Measurements from ENCODE around the gene FAIM2. TPM values are rescaled to one million over a fixed set of nuclear protein-coding genes. Genes with fewer than 3 reads are reported as not detected.

The FAIM2 gene
- total RNA-seq, 3 donors from 2014 or later: 0.67 to 12.9 (median 2.5) TPM

DNA sequence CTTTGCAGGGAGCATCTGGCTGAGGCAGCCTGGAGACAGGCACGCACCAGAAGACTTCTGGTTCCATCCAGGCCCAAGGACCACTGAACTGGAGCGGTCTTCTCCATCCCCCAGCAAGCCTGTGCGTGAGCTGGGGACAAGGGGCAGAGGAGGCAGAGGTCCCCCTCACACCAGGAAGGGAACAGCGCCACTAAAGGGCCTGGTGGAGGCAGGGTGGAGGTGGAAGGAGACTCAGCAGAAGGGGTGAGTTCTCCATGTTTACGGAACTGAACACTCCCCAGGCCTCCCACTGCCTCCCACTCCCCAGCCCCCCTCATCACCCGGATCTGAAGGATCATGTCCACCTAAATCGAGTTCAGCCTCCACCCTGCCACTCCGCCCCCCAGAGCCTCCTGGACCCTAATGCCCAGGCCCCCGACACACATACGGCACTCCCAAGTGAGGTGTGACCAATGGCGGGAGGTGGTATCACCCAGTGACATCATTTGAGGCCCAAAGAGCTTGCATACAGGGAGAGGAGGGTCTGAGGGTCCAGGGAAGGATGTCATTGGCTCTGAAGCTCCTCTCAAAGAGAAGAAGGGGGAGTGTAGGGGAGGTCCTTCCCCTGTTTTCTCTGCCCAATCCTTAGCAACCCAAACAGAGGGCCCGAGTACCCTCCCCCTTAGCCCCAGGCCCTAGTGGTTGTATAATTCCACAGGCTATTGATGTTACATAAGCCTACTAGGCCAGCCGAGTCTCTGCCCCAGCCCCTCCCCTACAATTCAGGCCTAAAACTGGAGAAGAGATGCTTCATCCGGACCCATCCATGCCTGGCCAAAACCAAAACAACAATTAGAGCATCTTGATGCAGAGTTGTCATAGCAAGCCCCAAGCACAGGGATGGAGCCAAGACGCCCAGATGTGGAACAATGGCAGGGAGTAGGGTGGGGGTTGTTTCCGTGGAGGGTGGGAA is 1.0 kb downstream of the FAIM2 start:
- Histone ChIP-seq H3K36me3 (ENCODE audit: low read depth) (no peaks in the 10 kb centered on the region), H3K9me3 (no peaks in the 10 kb centered on the region), H3K4me1 (ENCODE audit: low read depth) (no peaks in the 10 kb centered on the region), H3K4me3 (no peak overlapping the region)
- DNase-seq (no peak), ATAC-seq (no peak)
- TF ChIP-seq CTCF (IDR thresholded peaks at IDR 0.05): no peak
- intact Hi-C loops (cut with DNase I, micrococcal nuclease): no loop called here

DNA sequence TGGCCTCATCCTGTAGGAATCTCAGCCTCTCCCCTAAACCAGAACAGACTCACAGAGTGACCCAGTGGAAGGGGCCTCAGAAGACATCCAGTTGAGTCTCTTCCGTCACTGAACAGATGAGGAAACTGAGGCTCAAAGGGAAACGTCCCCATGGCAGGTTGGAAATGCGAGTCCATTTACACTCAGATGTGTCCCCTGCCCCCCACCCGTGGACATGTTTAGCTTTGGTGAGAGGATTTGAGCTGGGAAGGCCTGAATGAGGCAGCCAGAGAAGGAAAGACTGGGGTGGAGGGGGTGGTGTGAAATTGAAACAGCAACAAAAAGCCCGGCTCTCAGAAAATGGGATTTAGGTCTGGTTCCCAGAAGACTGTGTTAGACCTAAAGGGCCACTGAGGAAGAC is 1.7 kb downstream of the FAIM2 start:
- TF ChIP-seq CTCF (IDR thresholded peaks at IDR 0.05): no peak
- DNase-seq: no peak
- ATAC-seq: no peak
- intact Hi-C loops (cut with DNase I, micrococcal nuclease): no loop called here
- H3K36me3 ChIP-seq (ENCODE audit: low read depth): no peaks in the 10 kb centered on the region
- H3K4me1 ChIP-seq (ENCODE audit: low read depth): no peaks in the 10 kb centered on the region
- H3K9me3 ChIP-seq: no peaks in the 10 kb centered on the region
- H3K4me3 ChIP-seq: no peak overlapping the region

- H3K4me1 ChIP-seq (ENCODE audit: low read depth): no peaks in the 10 kb centered on the region
- DNase-seq (no peak), ATAC-seq (no peak)
- H3K36me3 ChIP-seq (ENCODE audit: low read depth): no peaks in the 10 kb centered on the region
- intact Hi-C loops (cut with DNase I, micrococcal nuclease): no loop called here
- no peaks in the 10 kb centered on the region for H3K9me3 ChIP-seq
- no peak overlapping the region for H3K4me3 ChIP-seq
- TF ChIP-seq CTCF (IDR thresholded peaks at IDR 0.05): no peak
Measured at GRCh38 chr12:49901026-49901425, 2.7 kb downstream of the FAIM2 start.

- H3K9me3 ChIP-seq: no peaks in the 10 kb centered on the region
- intact Hi-C loops (cut with DNase I, micrococcal nuclease): no loop called here
- TF ChIP-seq CTCF (IDR thresholded peaks at IDR 0.05): no peak
- ATAC-seq (no peak), DNase-seq (no peak)
- no peak overlapping the region for H3K4me3 ChIP-seq
- no peaks in the 10 kb centered on the region for H3K4me1 ChIP-seq (ENCODE audit: low read depth)
- H3K36me3 ChIP-seq (ENCODE audit: low read depth): no peaks in the 10 kb centered on the region
Measured at GRCh38 chr12:49900371-49900770, 3.3 kb downstream of the FAIM2 start.

GRCh38 chr12:49899921-49900320 is 3.8 kb downstream of the FAIM2 start:
- Histone ChIP-seq H3K4me1 (ENCODE audit: low read depth) (no peaks in the 10 kb centered on the region), H3K4me3 (no peak overlapping the region), H3K36me3 (ENCODE audit: low read depth) (no peaks in the 10 kb centered on the region), H3K9me3 (no peaks in the 10 kb centered on the region)
- intact Hi-C loops (cut with DNase I, micrococcal nuclease): no loop called here
- no peak for ATAC-seq
- TF ChIP-seq CTCF (IDR thresholded peaks at IDR 0.05): no peak
- DNase-seq: no peak

Measured in mucosa of descending colon (tissue), 3 donors.